GM10266 (cell line): ENCODE data around the gene CALHM4.

Experiments used
- DNase-seq: peaks from one replicate; pipeline ENCODE4 v3.0.0; 2012; ENCODE audit errors: extremely low spot score
- TF ChIP-seq, protein P1 (sequence below): IDR thresholded peaks from 2 replicates; pipeline ENCODE4 v1.5.1; 2012; ENCODE audit warnings: mild to moderate bottlenecking, low read depth; ENCODE audit not compliant: control insufficient read depth, insufficient read depth; ENCODE audit errors: missing control alignments

CALHM4 gene

DNA sequence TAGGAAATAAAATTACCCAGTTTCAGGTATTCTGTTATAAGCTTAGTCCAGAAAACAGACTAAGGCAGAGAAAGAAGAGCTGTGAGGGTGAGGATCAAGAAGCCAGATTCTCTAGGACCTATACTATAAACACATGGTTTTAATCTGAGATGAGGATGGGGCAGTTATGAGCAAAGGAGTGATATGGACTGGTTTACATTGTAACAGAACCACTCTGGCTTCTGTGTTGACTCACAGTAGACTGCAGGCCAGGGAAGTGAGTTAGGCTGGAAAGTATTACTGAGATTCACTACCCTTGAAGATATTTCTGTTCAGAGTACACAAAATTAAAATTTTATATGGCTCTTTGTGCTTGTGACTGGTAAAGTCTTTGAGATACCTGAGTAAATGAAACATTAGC, 14.6 kb downstream of the CALHM4 start:
- no peak for DNase-seq
- TF ChIP-seq, protein P1, sequence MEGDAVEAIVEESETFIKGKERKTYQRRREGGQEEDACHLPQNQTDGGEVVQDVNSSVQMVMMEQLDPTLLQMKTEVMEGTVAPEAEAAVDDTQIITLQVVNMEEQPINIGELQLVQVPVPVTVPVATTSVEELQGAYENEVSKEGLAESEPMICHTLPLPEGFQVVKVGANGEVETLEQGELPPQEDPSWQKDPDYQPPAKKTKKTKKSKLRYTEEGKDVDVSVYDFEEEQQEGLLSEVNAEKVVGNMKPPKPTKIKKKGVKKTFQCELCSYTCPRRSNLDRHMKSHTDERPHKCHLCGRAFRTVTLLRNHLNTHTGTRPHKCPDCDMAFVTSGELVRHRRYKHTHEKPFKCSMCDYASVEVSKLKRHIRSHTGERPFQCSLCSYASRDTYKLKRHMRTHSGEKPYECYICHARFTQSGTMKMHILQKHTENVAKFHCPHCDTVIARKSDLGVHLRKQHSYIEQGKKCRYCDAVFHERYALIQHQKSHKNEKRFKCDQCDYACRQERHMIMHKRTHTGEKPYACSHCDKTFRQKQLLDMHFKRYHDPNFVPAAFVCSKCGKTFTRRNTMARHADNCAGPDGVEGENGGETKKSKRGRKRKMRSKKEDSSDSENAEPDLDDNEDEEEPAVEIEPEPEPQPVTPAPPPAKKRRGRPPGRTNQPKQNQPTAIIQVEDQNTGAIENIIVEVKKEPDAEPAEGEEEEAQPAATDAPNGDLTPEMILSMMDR = no peak

GRCh38 chr6:116568821-116569755, 15.5 kb downstream of the CALHM4 start:
- no peak for DNase-seq
- TF ChIP-seq, protein P1 = no peak

GRCh38 chr6:116570856-116571682, 17.5 kb downstream of the CALHM4 start, which contains the start of gene RWDD1:
Gene RWDD1 (plus strand): TSS chr6:116571504. CDS start chr6:116571583, 79 bp downstream.
- TF ChIP-seq, protein P1 = peak; percentile 18
- peak; percentile 95 for DNase-seq

DNA sequence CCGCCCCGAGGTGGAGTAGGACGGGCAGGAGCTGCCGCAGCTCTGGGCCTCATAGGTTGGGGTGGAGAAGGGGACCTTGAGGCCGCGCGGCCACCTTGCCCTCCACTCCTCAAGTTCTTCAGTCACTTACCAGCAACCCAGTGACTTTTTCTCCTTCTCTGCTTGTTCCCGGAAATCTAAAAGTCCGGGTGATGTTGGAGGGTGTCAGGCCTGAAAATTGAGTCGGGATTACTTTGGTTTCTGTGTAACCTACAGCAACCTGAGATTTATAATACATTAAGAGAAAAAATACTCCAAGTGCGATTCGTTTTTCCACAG, 18.1 kb downstream of the CALHM4 start:
- no peak for DNase-seq
- TF ChIP-seq, protein P1 = no peak

DNA sequence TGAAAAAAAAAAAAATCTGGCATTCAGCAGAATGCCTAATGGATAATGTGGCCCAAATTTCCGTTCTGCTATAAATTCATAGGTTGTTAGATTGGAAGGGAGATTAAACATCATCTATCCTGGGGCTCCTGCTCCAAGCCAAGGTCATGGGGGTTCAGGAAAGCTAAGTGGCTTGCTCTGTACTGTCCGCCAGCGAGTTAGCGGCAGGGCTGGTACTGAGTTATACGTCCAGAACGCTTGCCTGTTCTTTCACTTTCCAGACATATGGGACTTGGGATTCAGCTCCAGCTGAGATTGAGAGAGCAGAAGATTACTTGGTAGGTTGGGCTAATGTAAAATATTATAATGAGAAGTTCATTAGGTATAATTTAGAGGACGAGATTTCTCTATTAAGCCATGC, 18.6 kb downstream of the CALHM4 start:
- TF ChIP-seq, protein P1 = no peak
- peak; percentile 45 for DNase-seq

- TF ChIP-seq, protein P1 = no peak
- no peak for DNase-seq
Measured at GRCh38 chr6:116575227-116575626, 21.7 kb downstream of the CALHM4 start.
